ENCODE results near the gene HOXD11. TPM values are rescaled to one million over a fixed set of nuclear protein-coding genes. Genes with fewer than 3 reads are reported as not detected.

The HOXD11 gene
- not detected for total RNA-seq

GRCh38 chr2:176106581-176107539 is at the start of gene HOXD11:
TSS of gene HOXD11 (plus strand) at chr2:176107280. CDS start at chr2:176107356, 76 bp downstream.

GRCh38 chr2:176083796-176084261 is 23.3 kb upstream of the HOXD11 start, which contains the start of gene EVX2:
TSS of gene EVX2 (minus strand) at chr2:176083962. CDS start at chr2:176083776, 186 bp downstream.

GRCh38 chr2:176092270-176093144 is 14.6 kb upstream of the HOXD11 start, which contains the start of gene HOXD13:
TSS of gene HOXD13 (plus strand) at chr2:176092721. CDS start at chr2:176092891, 170 bp downstream.

GRCh38 chr2:176099728-176100546 is 7.1 kb upstream of the HOXD11 start, which contains the start of gene HOXD12:
TSS of gene HOXD12 (plus strand) at chr2:176099795. CDS start at chr2:176099802, 7 bp downstream.

GRCh38 chr2:176115883-176116813 is 9.1 kb downstream of the HOXD11 start, which contains the start of gene HOXD10:
TSS of gene HOXD10 (plus strand) at chr2:176116778. CDS start at chr2:176116834, 56 bp downstream.

GRCh38 chr2:176122683-176123410 is 15.8 kb downstream of the HOXD11 start, which contains the start of gene HOXD9:
TSS of gene HOXD9 (plus strand) at chr2:176122719. CDS start at chr2:176122769, 50 bp downstream.

GRCh38 chr2:176128982-176129796 is 22.1 kb downstream of the HOXD11 start, which contains the start of gene HOXD8:
TSS of gene HOXD8 (plus strand) at chr2:176129705. CDS start at chr2:176130367, 662 bp downstream.

GRCh38 chr2:176151442-176152287 is 44.6 kb downstream of the HOXD11 start, which contains the start of gene HOXD4:
TSS of gene HOXD4 (plus strand) at chr2:176151550. CDS start at chr2:176151634, 84 bp downstream.

GRCh38 chr2:176156807-176157498 is 49.9 kb downstream of the HOXD11 start, which contains the start of gene HOXD3:
TSS of gene HOXD3 (plus strand) at chr2:176157307. CDS start at chr2:176169115, 11,808 bp downstream.

Other genes starting within 250 kb of the HOXD11 start
- 127 TPM for gene LNPK, start 105.0 kb upstream of the HOXD11 start, total RNA-seq
- gene EVX2, start 23.3 kb upstream of the HOXD11 start, total RNA-seq, result not detected
- not detected for gene HOXD13, start 14.6 kb upstream of the HOXD11 start, total RNA-seq
- gene HOXD12, start 7.5 kb upstream of the HOXD11 start, total RNA-seq, result not detected
- 0.16 TPM for gene HOXD10, start 9.5 kb downstream of the HOXD11 start, total RNA-seq
- 1.0 TPM for gene HOXD9, start 15.4 kb downstream of the HOXD11 start, total RNA-seq
- 2.1 TPM for gene HOXD8, start 22.4 kb downstream of the HOXD11 start, total RNA-seq
- 0.33 TPM for gene HOXD4, start 44.3 kb downstream of the HOXD11 start, total RNA-seq
- gene HOXD3, start 50.0 kb downstream of the HOXD11 start, total RNA-seq, result 3.0 TPM
- gene HOXD1, start 81.4 kb downstream of the HOXD11 start, total RNA-seq, result 0.27 TPM
- 29.2 TPM for gene MTX2, start 162.2 kb downstream of the HOXD11 start, total RNA-seq